HG02642 (cell line): Measurements from ENCODE around the gene NUDT9.
"Not testable (repeated sequence)": the region's sequence is repeated elsewhere in the genome, so short reads cannot be mapped to it uniquely, and the experiment has no call there.

Source experiments
- ATAC-seq: cut with Tn5 transposase; IDR thresholded peaks from one replicate; pipeline ENCODE4 v1.9.1; 2021; ENCODE audit warnings: mild to moderate bottlenecking; ENCODE audit not compliant: unreplicated experiment, poor library complexity

NUDT9 gene

GRCh38 chr4:87422104-87423052, at the start of gene NUDT9:
Gene NUDT9, plus strand, starts transcription at chr4:87422573. Its CDS starts 333 bp downstream, at chr4:87422906.
- ATAC-seq, result peak; percentile 88

GRCh38 chr4:87375719-87376291, 46.6 kb upstream of the NUDT9 start:
- no peak for ATAC-seq

GRCh38 chr4:87377816-87378215, 44.6 kb upstream of the NUDT9 start:
- no peak for ATAC-seq

GRCh38 chr4:87382116-87382515, 40.3 kb upstream of the NUDT9 start:
- ATAC-seq, result no peak

- ATAC-seq, result no peak
These were observed 39.4 kb upstream of the NUDT9 start for GRCh38 chr4:87382931-87383330.

- not testable (repeated sequence) for ATAC-seq
These were observed 37.8 kb upstream of the NUDT9 start for GRCh38 chr4:87384466-87385132.

- ATAC-seq, result no peak
These were observed 35.1 kb upstream of the NUDT9 start for GRCh38 chr4:87387237-87387636.

- no peak for ATAC-seq
These were observed 33.5 kb upstream of the NUDT9 start for GRCh38 chr4:87388901-87389300.

GRCh38 chr4:87390055-87390454, 32.3 kb upstream of the NUDT9 start:
- not testable (repeated sequence) for ATAC-seq

- ATAC-seq, result peak; percentile 1
These were observed 31.9 kb upstream of the NUDT9 start for GRCh38 chr4:87390551-87390890.

GRCh38 chr4:87390891-87391575, 31.3 kb upstream of the NUDT9 start, which contains the start of gene HSD17B11:
Gene HSD17B11, minus strand, starts transcription at chr4:87391188. Its CDS starts 118 bp downstream, at chr4:87391070.
- peak; percentile 100 for ATAC-seq

GRCh38 chr4:87391576-87392054, 30.8 kb upstream of the NUDT9 start:
- ATAC-seq, result peak; percentile 12

- ATAC-seq, result no peak
These were observed 30.2 kb upstream of the NUDT9 start for GRCh38 chr4:87392183-87392582.

GRCh38 chr4:87395073-87395472, 27.3 kb upstream of the NUDT9 start:
- ATAC-seq, result not testable (repeated sequence)

- not testable (repeated sequence) for ATAC-seq
These were observed 26.5 kb upstream of the NUDT9 start for GRCh38 chr4:87395851-87396250.

- no peak for ATAC-seq
These were observed 23.2 kb upstream of the NUDT9 start for GRCh38 chr4:87399148-87399547.

- no peak for ATAC-seq
These were observed 22.4 kb upstream of the NUDT9 start for GRCh38 chr4:87399954-87400353.

- ATAC-seq, result not testable (repeated sequence)
These were observed 18.6 kb upstream of the NUDT9 start for GRCh38 chr4:87403732-87404131.

GRCh38 chr4:87405211-87405820, 17.1 kb upstream of the NUDT9 start:
- ATAC-seq, result no peak

- ATAC-seq, result peak; percentile 57
These were observed 15.9 kb upstream of the NUDT9 start for GRCh38 chr4:87406462-87406861.
